Measurements from ENCODE around the gene ASAP2.

ASAP2 gene

DNA sequence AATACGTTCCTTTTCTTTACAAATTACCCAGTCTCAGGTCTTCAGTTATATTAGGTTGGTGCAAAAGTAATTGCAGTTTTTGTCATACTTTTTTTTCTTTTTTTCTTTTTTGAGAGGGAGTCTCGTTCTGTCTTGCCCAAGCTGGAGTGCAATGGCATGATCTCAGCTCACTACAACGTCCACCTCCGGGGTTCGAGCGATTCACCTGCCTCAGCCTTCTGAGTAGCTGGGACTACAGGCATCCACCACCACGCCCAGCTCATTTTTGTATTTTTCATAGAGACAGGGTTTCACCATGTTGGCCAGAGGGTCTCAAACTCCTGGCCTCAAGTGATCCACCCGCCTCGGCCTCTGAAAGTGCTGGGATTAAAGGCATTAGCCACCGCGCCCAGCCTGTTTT lies 43.8 kb upstream of the ASAP2 start:
- Histone ChIP-seq H3K27ac (ENCODE audit: low read depth, low read length, poor library complexity, severe bottlenecking) (no peak overlapping the region), H2AFZ (ENCODE audit: low read length) (no peak overlapping the region), H3K27me3 (ENCODE audit: insufficient read depth, low read length) (0 out of 2 replicates have a peak, but pooled peaks cover under 1% of the 10 kb centered on the region), H3K36me3 (ENCODE audit: insufficient read depth, low read length) (no peaks in the 10 kb centered on the region), H3F3A (ENCODE audit: insufficient read depth, low read length) (no peaks in the 10 kb centered on the region), H4K20me1 (ENCODE audit: insufficient read depth, low read length) (no peaks in the 10 kb centered on the region), H3K9me3 (ENCODE audit: low read length) (no peaks in the 10 kb centered on the region), H3K4me1 (ENCODE audit: insufficient read depth, low read length, severe bottlenecking) (no peaks in the 10 kb centered on the region), H3K79me2 (ENCODE audit: insufficient read depth, low read length) (no peaks in the 10 kb centered on the region), H3K9ac (ENCODE audit: low read length) (no peak overlapping the region), H3K4me2 (ENCODE audit: low read length) (no peak overlapping the region), H3K9me2 (ENCODE audit: low read depth, low read length) (no peaks in the 10 kb centered on the region), H3K4me3 (ENCODE audit: low read depth, low read length, poor library complexity, severe bottlenecking) (no peak overlapping the region)
- TF ChIP-seq, protein P1, sequence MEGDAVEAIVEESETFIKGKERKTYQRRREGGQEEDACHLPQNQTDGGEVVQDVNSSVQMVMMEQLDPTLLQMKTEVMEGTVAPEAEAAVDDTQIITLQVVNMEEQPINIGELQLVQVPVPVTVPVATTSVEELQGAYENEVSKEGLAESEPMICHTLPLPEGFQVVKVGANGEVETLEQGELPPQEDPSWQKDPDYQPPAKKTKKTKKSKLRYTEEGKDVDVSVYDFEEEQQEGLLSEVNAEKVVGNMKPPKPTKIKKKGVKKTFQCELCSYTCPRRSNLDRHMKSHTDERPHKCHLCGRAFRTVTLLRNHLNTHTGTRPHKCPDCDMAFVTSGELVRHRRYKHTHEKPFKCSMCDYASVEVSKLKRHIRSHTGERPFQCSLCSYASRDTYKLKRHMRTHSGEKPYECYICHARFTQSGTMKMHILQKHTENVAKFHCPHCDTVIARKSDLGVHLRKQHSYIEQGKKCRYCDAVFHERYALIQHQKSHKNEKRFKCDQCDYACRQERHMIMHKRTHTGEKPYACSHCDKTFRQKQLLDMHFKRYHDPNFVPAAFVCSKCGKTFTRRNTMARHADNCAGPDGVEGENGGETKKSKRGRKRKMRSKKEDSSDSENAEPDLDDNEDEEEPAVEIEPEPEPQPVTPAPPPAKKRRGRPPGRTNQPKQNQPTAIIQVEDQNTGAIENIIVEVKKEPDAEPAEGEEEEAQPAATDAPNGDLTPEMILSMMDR (IDR thresholded peaks at IDR 0.05; ENCODE audit: low read length): no peak
- no peak for TF ChIP-seq EZH2 (IDR thresholded peaks at IDR 0.05; ENCODE audit: borderline replicate concordance, low read length)

DNA sequence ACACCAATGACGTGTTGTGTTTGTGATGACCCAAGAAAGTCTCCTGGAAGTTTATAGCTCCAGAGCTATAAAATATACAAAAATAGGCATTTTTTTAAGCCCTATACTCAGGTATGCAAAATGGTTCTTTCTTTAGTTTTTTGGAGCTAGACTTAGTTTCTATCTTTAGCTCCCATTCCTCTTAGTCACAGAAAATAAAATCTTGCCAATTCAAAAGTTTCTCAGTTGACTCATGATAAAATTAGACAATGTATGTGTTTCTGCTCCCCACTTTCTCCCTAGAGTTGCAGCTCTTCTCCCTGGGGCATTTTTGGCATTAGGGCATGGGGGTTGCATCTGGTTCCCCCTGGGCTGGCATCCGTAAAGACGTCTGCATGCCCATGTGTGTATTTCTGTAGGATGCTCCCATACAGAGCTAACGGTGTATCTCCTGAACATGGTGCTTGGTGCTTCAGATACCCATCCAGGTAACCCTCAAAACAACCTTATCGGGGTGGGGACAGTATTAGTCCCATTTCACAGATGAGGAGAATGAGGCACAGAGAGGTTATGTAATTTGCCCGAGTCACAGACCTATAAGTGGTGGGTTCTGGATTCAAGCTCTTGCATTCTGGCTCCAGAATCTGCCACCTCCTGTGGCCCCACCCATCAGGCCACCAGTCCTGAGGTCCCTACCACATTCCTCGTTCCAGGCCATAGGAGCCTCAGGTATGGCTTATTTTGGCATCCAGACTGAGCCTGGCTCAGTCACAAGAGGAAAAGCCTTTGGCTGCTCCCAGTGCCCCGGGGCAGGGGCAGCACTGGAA lies 43.1 kb upstream of the ASAP2 start:
- Histone ChIP-seq H4K20me1 (ENCODE audit: insufficient read depth, low read length) (no peaks in the 10 kb centered on the region), H3K9me2 (ENCODE audit: low read depth, low read length) (no peaks in the 10 kb centered on the region), H3K4me3 (ENCODE audit: low read depth, low read length, poor library complexity, severe bottlenecking) (no peak overlapping the region), H3K27ac (ENCODE audit: low read depth, low read length, poor library complexity, severe bottlenecking) (no peak overlapping the region), H3K36me3 (ENCODE audit: insufficient read depth, low read length) (no peaks in the 10 kb centered on the region), H3K79me2 (ENCODE audit: insufficient read depth, low read length) (no peaks in the 10 kb centered on the region), H2AFZ (ENCODE audit: low read length) (no peak overlapping the region), H3K4me2 (ENCODE audit: low read length) (no peak overlapping the region), H3K27me3 (ENCODE audit: insufficient read depth, low read length) (0 out of 2 replicates have a peak, but pooled peaks cover 7% of the 10 kb centered on the region), H3K9me3 (ENCODE audit: low read length) (no peaks in the 10 kb centered on the region), H3K4me1 (ENCODE audit: insufficient read depth, low read length, severe bottlenecking) (no peaks in the 10 kb centered on the region), H3K9ac (ENCODE audit: low read length) (no peak overlapping the region), H3F3A (ENCODE audit: insufficient read depth, low read length) (no peaks in the 10 kb centered on the region)
- TF ChIP-seq EZH2 (IDR thresholded peaks at IDR 0.05; ENCODE audit: borderline replicate concordance, low read length): no peak
- TF ChIP-seq, protein P1 (IDR thresholded peaks at IDR 0.05; ENCODE audit: low read length): no peak

DNA sequence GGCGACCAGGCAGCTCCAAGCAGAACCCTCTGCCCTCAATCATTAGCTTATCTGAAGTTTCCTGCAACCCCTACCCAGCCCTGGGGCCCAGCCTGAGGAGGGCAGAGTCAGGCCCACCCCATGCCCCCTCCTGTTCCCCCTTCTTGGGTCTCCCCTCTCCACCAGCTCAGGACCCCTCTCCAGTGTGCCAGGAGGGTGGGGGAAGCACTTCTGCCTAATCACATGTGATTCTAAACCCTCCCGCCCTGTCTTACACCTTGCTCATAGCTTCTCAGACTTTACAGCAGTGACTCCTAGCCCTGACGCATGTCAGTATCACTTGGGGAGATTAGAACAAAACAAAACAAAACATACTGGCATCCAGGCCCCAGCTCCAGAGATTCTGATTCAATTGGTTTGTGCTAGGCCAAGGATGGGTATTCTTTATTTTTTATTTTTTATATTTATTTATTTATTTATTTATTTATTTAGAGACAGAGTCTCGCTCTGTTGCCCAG lies 42.5 kb upstream of the ASAP2 start:
- no peaks in the 10 kb centered on the region for H3K9me2 ChIP-seq (ENCODE audit: low read depth, low read length)
- no peaks in the 10 kb centered on the region for H3K36me3 ChIP-seq (ENCODE audit: insufficient read depth, low read length)
- TF ChIP-seq, protein P1 (IDR thresholded peaks at IDR 0.05; ENCODE audit: low read length): no peak
- no peak for TF ChIP-seq EZH2 (IDR thresholded peaks at IDR 0.05; ENCODE audit: borderline replicate concordance, low read length)
- H3F3A ChIP-seq (ENCODE audit: insufficient read depth, low read length): no peaks in the 10 kb centered on the region
- H3K79me2 ChIP-seq (ENCODE audit: insufficient read depth, low read length): no peaks in the 10 kb centered on the region
- H2AFZ ChIP-seq (ENCODE audit: low read length): no peak overlapping the region
- H3K27me3 ChIP-seq (ENCODE audit: insufficient read depth, low read length): 0 out of 2 replicates have a peak, but pooled peaks cover 7% of the 10 kb centered on the region
- H3K27ac ChIP-seq (ENCODE audit: low read depth, low read length, poor library complexity, severe bottlenecking): no peak overlapping the region
- no peak overlapping the region for H3K4me3 ChIP-seq (ENCODE audit: low read depth, low read length, poor library complexity, severe bottlenecking)
- H3K9me3 ChIP-seq (ENCODE audit: low read length): no peaks in the 10 kb centered on the region
- H3K4me1 ChIP-seq (ENCODE audit: insufficient read depth, low read length, severe bottlenecking): no peaks in the 10 kb centered on the region
- no peak overlapping the region for H3K9ac ChIP-seq (ENCODE audit: low read length)
- H3K4me2 ChIP-seq (ENCODE audit: low read length): no peak overlapping the region
- H4K20me1 ChIP-seq (ENCODE audit: insufficient read depth, low read length): no peaks in the 10 kb centered on the region
